IMR-90 (cell line): ENCODE measurements around the gene RALGAPA2. TPM values are rescaled to one million over a fixed set of nuclear protein-coding genes. Genes with fewer than 3 reads are reported as not detected.

ENCODE experiments used
- ATAC-seq: fragments of 200-7000 bp; cut with Tn5 transposase; 2 replicates; pipeline ENCODE4 v1.9.1; 2020; ENCODE audit warnings: low read depth, mild to moderate bottlenecking, moderate library complexity
- BruUV-seq: library from RNA; stranded (reverse); fragments of 400-500 nt; replicated peaks from 2 replicates; lab custom pipeline; 2021; lab: Mats Ljungman, UMichigan
- CTCF ChIA-PET: fragments of 300-600 bp; formaldehyde crosslinking; extraction: SDS; loops from one replicate; lab custom pipeline; 2021; ENCODE audit warnings: antibody characterized with exemption; lab: Yijun Ruan, JAX
- POLR2A ChIA-PET: fragments of 300-600 bp; sonication (Branson Sonifier 250); formaldehyde crosslinking; loops from one replicate; lab custom pipeline; 2022; ENCODE audit warnings: antibody characterized with exemption; ENCODE audit not compliant: unreplicated experiment; lab: Charles Lee
- DNase-seq: peaks from one replicate; pipeline ENCODE4 v3.0.0; 2013
- H2AFZ ChIP-seq: replicated peaks from 2 replicates; pipeline ENCODE3; 2013; ENCODE audit warnings: low read length, mild to moderate bottlenecking; ENCODE audit not compliant: poor library complexity
- H2AK5ac ChIP-seq: 2 replicates; pipeline ENCODE4 v1.6.1; 2013; ENCODE audit warnings: low read depth, low read length, inconsistent platforms
- H2AK9ac ChIP-seq: replicated peaks from 2 replicates; pipeline ENCODE3; 2013; ENCODE audit warnings: mild to moderate bottlenecking, low read depth, low read length, moderate library complexity; ENCODE audit not compliant: poor library complexity
- H2BK120ac ChIP-seq: 2 replicates; pipeline ENCODE4 v1.6.1; 2013; ENCODE audit warnings: low read depth, low read length, inconsistent platforms
- H2BK15ac ChIP-seq: 3 replicates; pipeline ENCODE4 v1.6.1; 2013; ENCODE audit warnings: low read depth, low read length, inconsistent platforms
- H2BK20ac ChIP-seq: 2 replicates; pipeline ENCODE4 v1.6.1; 2013; ENCODE audit warnings: low read depth, mild to moderate bottlenecking, inconsistent platforms, low read length, moderate library complexity
- H2BK5ac ChIP-seq: 2 replicates; pipeline ENCODE4 v1.6.1; 2013; ENCODE audit warnings: mild to moderate bottlenecking, low read depth, low read length, inconsistent platforms; ENCODE audit not compliant: poor library complexity, severe bottlenecking
- H3K14ac ChIP-seq: replicated peaks from 2 replicates; pipeline ENCODE4 v1.6.1; 2013; ENCODE audit warnings: low read depth, low read length, inconsistent platforms
- H3K18ac ChIP-seq: 2 replicates; pipeline ENCODE4 v1.6.1; 2013; ENCODE audit warnings: low read depth, low read length, control low read depth
- H3K23ac ChIP-seq: 2 replicates; pipeline ENCODE4 v1.6.1; 2013; ENCODE audit warnings: low read depth, low read length, inconsistent platforms
- H3K27ac ChIP-seq: 2 replicates; pipeline ENCODE4 v1.5.1; 2013; ENCODE audit warnings: mild to moderate bottlenecking, control low read depth, low read length; ENCODE audit not compliant: insufficient read depth
- H3K27me3 ChIP-seq: 2 replicates; pipeline ENCODE4 v1.6.1; 2013; ENCODE audit warnings: low read length; ENCODE audit not compliant: control insufficient read depth, insufficient read depth
- H3K36me3 ChIP-seq: 2 replicates; pipeline ENCODE4 v1.6.1; 2013; ENCODE audit warnings: low read length, mixed read lengths; ENCODE audit not compliant: control insufficient read depth, insufficient read depth
- H3K4ac ChIP-seq: 2 replicates; pipeline ENCODE4 v1.6.1; 2013; ENCODE audit warnings: low read depth, low read length, inconsistent platforms
- H3K4me1 ChIP-seq: 2 replicates; pipeline ENCODE4 v1.6.1; 2013; ENCODE audit warnings: low read length, mixed read lengths; ENCODE audit not compliant: control insufficient read depth, insufficient read depth
- H3K4me2 ChIP-seq: 2 replicates; pipeline ENCODE4 v1.6.1; 2013; ENCODE audit warnings: low read depth, mild to moderate bottlenecking, control low read depth, low read length, moderate library complexity
- H3K4me3 ChIP-seq: 2 replicates; pipeline ENCODE4 v1.5.1; 2013; ENCODE audit warnings: low read depth, mild to moderate bottlenecking, control low read depth, low read length, moderate library complexity; ENCODE audit not compliant: insufficient read depth
- H3K56ac ChIP-seq: 2 replicates; pipeline ENCODE4 v1.6.1; 2013; ENCODE audit warnings: low read length, inconsistent platforms; ENCODE audit not compliant: insufficient read depth; ENCODE audit errors: extremely low read depth
- H3K79me1 ChIP-seq, 2 experiments: 2 replicates each; pipeline ENCODE4 v1.6.1; 2013; ENCODE audit warnings: low read length in 2 of 2, inconsistent platforms in 1 of 2, low read depth in 1 of 2
- H3K9ac ChIP-seq: 2 replicates; pipeline ENCODE4 v1.6.1; 2013; ENCODE audit warnings: low read depth, low read length, control low read depth
- H3K9me1 ChIP-seq: 2 replicates; pipeline ENCODE4 v1.6.1; 2013; ENCODE audit warnings: low read length, inconsistent platforms; ENCODE audit not compliant: insufficient read depth
- H3K9me3 ChIP-seq: 2 replicates; pipeline ENCODE4 v1.6.1; 2013; ENCODE audit warnings: low read length; ENCODE audit not compliant: control insufficient read depth, insufficient read depth
- H4K20me1 ChIP-seq: 2 replicates; pipeline ENCODE4 v1.6.1; 2013; ENCODE audit warnings: low read length, inconsistent platforms; ENCODE audit not compliant: insufficient read depth
- H4K5ac ChIP-seq: 2 replicates; pipeline ENCODE4 v1.6.1; 2013; ENCODE audit warnings: mild to moderate bottlenecking, low read depth, low read length, control low read depth
- H4K8ac ChIP-seq, 2 experiments: 2 replicates each; pipeline ENCODE4 v1.6.1; 2013; ENCODE audit warnings: low read depth in 2 of 2, low read length in 2 of 2, control low read depth in 1 of 2, inconsistent platforms in 1 of 2
- H4K91ac ChIP-seq: 2 replicates; pipeline ENCODE4 v1.6.1; 2013; ENCODE audit warnings: low read depth, low read length, inconsistent platforms; ENCODE audit not compliant: insufficient read depth
- BHLHE40 ChIP-seq: fragments of 150-350 bp; IDR thresholded peaks from 2 replicates; pipeline ENCODE4 v1.6.1; 2016; ENCODE audit warnings: mild to moderate bottlenecking, low read depth, low read length
- CEBPB ChIP-seq: IDR thresholded peaks from 2 replicates; pipeline ENCODE4 v1.6.1; 2012; ENCODE audit warnings: low read depth, low read length, improper control_type of control experiment
- CHD1 ChIP-seq: IDR thresholded peaks from 2 replicates; pipeline ENCODE4 v1.6.1; 2012; ENCODE audit warnings: low read depth, low read length, improper control_type of control experiment
- CTCF ChIP-seq: conservative IDR thresholded peaks from 2 replicates; pipeline ENCODE4 v1.5.1; 2012; ENCODE audit warnings: mild to moderate bottlenecking, low read depth, low read length, improper control_type of control experiment
- ELK1 ChIP-seq: fragments of 150-350 bp; IDR thresholded peaks from 2 replicates; pipeline ENCODE4 v1.6.1; 2016; ENCODE audit warnings: low read depth, mild to moderate bottlenecking, low read length, moderate library complexity, borderline replicate concordance
- FOS ChIP-seq: fragments of 150-350 bp; IDR thresholded peaks from 2 replicates; pipeline ENCODE4 v1.6.1; 2016; ENCODE audit warnings: low read depth, low read length
- MAFK ChIP-seq: IDR thresholded peaks from 2 replicates; pipeline ENCODE4 v1.6.1; 2012; ENCODE audit warnings: low read depth, low read length, improper control_type of control experiment
- MAZ ChIP-seq: IDR thresholded peaks from 2 replicates; pipeline ENCODE4 v1.6.1; 2012; ENCODE audit warnings: low read depth, mild to moderate bottlenecking, low read length, improper control_type of control experiment, moderate library complexity, borderline replicate concordance
- MXI1 ChIP-seq: IDR thresholded peaks from 2 replicates; pipeline ENCODE4 v1.6.1; 2012; ENCODE audit warnings: low read depth, mild to moderate bottlenecking, low read length, moderate library complexity, borderline replicate concordance
- NFE2L2 ChIP-seq: fragments of 150-350 bp; IDR thresholded peaks from 2 replicates; pipeline ENCODE4 v1.6.1; 2016; ENCODE audit warnings: low read depth, mild to moderate bottlenecking, low read length
- POLR2A ChIP-seq: IDR thresholded peaks from 2 replicates; pipeline ENCODE4 v1.6.1; 2012; ENCODE audit warnings: mild to moderate bottlenecking, low read depth, low read length
- RAD21 ChIP-seq: IDR thresholded peaks from 2 replicates; pipeline ENCODE4 v1.6.1; 2012; ENCODE audit warnings: low read length, improper control_type of control experiment
- RCOR1 ChIP-seq: IDR thresholded peaks from 2 replicates; pipeline ENCODE4 v1.6.1; 2012; ENCODE audit warnings: mild to moderate bottlenecking, low read length, improper control_type of control experiment; ENCODE audit not compliant: insufficient replicate concordance
- RFX5 ChIP-seq: IDR thresholded peaks from 2 replicates; pipeline ENCODE4 v1.8.0; 2012; ENCODE audit warnings: low read depth, mild to moderate bottlenecking, low read length, moderate library complexity
- SMC3 ChIP-seq: fragments of 150-350 bp; IDR thresholded peaks from 2 replicates; pipeline ENCODE4 v1.6.1; 2016; ENCODE audit warnings: low read depth, mild to moderate bottlenecking, antibody characterized with exemption, low read length, moderate library complexity
- USF2 ChIP-seq: fragments of 150-350 bp; IDR thresholded peaks from 2 replicates; pipeline ENCODE4 v1.6.1; 2017; ENCODE audit warnings: mild to moderate bottlenecking, antibody characterized with exemption, low read length, low read depth
- WGBS, 2 experiments: methylation state at CpG; one replicate each; pipeline versions ENCODE4 v1.1.5 to v1.1.7; 2013; ENCODE audit warnings: missing lambda C conversion rate in 2 of 2; ENCODE audit not compliant: insufficient read length in 1 of 2; ENCODE audit errors: extremely low coverage in 2 of 2; 5-methylcytosine and 5-hydroxymethylcytosine counted together
- dilution Hi-C: fragments of 300-500 bp; cut with HindIII; formaldehyde crosslinking; loops from one replicate; pipeline ENCODE4 v1.14.3; 2018; ENCODE audit warnings: low sequenced_read_pairs; ENCODE audit not compliant: unreplicated experiment
- in situ Hi-C: fragments of 300-500 bp; cut with MboI; formaldehyde crosslinking; loops from 3 replicates; pipeline ENCODE4 v1.14.3; 2019; ENCODE audit warnings: low sequenced_read_pairs, inconsistent platforms, mixed read lengths
- intact Hi-C: fragments of 100-400 bp; cut with micrococcal nuclease; formaldehyde crosslinking; loops from 2 replicates; pipeline ENCODE4 v1.10.0; 2022
- polyA plus RNA-seq, 3 experiments: library from polyadenylated mRNA; depleted of rRNA; stranded (reverse); fragments of >200 nt; gene quantifications; 2 replicates each; pipeline ENCODE4 v1.2.3, GENCODE V29; 2012; ENCODE audit warnings: low replicate concordance in 1 of 3
- total RNA-seq: library from RNA; depleted of rRNA; stranded (reverse); fragments of >200 nt; gene quantifications from 2 replicates; pipeline ENCODE4 v1.2.3, GENCODE V29; 2012

The RALGAPA2 gene
- total and polyA plus RNA-seq, 2 of the 4 experiments (the other 2 are of a cell fraction), result 1.3 to 3.9 TPM

- H3K4me1 ChIP-seq, result no peaks in the 10 kb centered on the region
- in situ Hi-C loops (loop anchor here (5.0 kb wide), 1 partner anchor 204 kb away; no protein-coding TSS in a partner anchor), intact Hi-C loops (loop anchor here (5.0 kb wide), 1 partner anchor 329 kb away; no protein-coding TSS in a partner anchor), dilution Hi-C loops (no loop called here)
- DNase-seq (no peak), ATAC-seq (no peak)
- H3K79me1 ChIP-seq, result no peaks in the 10 kb centered on the region
- H2AFZ ChIP-seq, result no peak overlapping the region
- H3K9me1 ChIP-seq, result no peaks in the 10 kb centered on the region
- H3K27ac ChIP-seq, result no peak overlapping the region
- no peak overlapping the region for H3K4me3 ChIP-seq
- H3K18ac ChIP-seq, result no peak overlapping the region
- WGBS, 2 experiments, result no CpG with 5 or more reads among the region's 1 CpG
- no peak overlapping the region for H2BK5ac ChIP-seq
- no peak overlapping the region for H2BK15ac ChIP-seq
- ChIA-PET POLR2A (no interaction called here), CTCF (no interaction called here)
- H4K5ac ChIP-seq, result no peak overlapping the region
- no peak overlapping the region for H4K8ac ChIP-seq
- no peak overlapping the region for H3K4me2 ChIP-seq
- H2BK120ac ChIP-seq, result no peak overlapping the region
- H4K20me1 ChIP-seq, result no peaks in the 10 kb centered on the region
- H4K91ac ChIP-seq, result no peak overlapping the region
- H3K23ac ChIP-seq, result no peak overlapping the region
- no peak overlapping the region for H3K4ac ChIP-seq
- no peak overlapping the region for H3K14ac ChIP-seq
- H3K27me3 ChIP-seq, result no peaks in the 10 kb centered on the region
- no peak overlapping the region for H3K9ac ChIP-seq
- H2AK9ac ChIP-seq, result no peak overlapping the region
- H2AK5ac ChIP-seq, result no peak overlapping the region
- no peak for TF ChIP-seq NFE2L2
- TF ChIP-seq BHLHE40, result no peak
- TF ChIP-seq CHD1, result no peak
- TF ChIP-seq MAFK, result no peak
- no peak for TF ChIP-seq CEBPB
- TF ChIP-seq RFX5, result no peak
- no peak for TF ChIP-seq MAZ
- no peak for TF ChIP-seq RAD21
- TF ChIP-seq RCOR1, result no peak
- TF ChIP-seq POLR2A, result no peak
- TF ChIP-seq CTCF, result no peak
- TF ChIP-seq FOS, result no peak
- no peak for TF ChIP-seq ELK1
- no peak for TF ChIP-seq MXI1
- no peak for TF ChIP-seq USF2
- no peak for TF ChIP-seq SMC3
- no TSS peak for BruUV-seq
- H3K56ac ChIP-seq, result no peak overlapping the region
- H2BK20ac ChIP-seq, result no peak overlapping the region
- no peaks in the 10 kb centered on the region for H3K9me3 ChIP-seq
- no peaks in the 10 kb centered on the region for H3K36me3 ChIP-seq
These were observed 145.9 kb downstream of the RALGAPA2 start for GRCh38 chr20:20566516-20566915.
